Measurements from ENCODE around the gene CCIN.

The CCIN gene

DNA sequence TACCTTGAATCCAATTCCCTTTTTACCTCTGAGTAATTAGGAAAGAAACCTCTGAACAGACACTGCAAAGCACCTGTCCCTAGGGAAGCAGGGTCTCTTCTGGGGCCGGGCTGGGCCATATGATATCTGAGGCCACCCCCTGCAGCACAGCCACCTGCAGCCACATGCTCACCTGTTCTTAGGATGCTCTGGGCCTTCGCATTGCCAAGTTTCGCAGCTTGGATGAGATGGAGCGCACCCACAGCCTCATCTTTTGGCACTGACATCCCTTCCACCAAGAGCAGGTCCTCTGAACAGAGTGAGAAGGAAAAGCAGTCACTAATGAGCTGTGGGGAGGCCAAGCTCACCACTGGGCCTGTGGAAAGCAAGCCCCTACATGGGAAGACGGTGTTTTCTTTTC is 48.8 kb downstream of the CCIN start:
- no peak for DNase-seq (ENCODE audit: low read depth)
- H3K4me3 ChIP-seq (ENCODE audit: low read length): no peak overlapping the region

GRCh38 chr9:36218411-36218901 is 49.3 kb downstream of the CCIN start:
- DNase-seq (ENCODE audit: low read depth): no peak
- TF ChIP-seq, protein P1, sequence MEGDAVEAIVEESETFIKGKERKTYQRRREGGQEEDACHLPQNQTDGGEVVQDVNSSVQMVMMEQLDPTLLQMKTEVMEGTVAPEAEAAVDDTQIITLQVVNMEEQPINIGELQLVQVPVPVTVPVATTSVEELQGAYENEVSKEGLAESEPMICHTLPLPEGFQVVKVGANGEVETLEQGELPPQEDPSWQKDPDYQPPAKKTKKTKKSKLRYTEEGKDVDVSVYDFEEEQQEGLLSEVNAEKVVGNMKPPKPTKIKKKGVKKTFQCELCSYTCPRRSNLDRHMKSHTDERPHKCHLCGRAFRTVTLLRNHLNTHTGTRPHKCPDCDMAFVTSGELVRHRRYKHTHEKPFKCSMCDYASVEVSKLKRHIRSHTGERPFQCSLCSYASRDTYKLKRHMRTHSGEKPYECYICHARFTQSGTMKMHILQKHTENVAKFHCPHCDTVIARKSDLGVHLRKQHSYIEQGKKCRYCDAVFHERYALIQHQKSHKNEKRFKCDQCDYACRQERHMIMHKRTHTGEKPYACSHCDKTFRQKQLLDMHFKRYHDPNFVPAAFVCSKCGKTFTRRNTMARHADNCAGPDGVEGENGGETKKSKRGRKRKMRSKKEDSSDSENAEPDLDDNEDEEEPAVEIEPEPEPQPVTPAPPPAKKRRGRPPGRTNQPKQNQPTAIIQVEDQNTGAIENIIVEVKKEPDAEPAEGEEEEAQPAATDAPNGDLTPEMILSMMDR (conservative IDR thresholded peaks at IDR 0.05; ENCODE audit: low read length): no peak
- H3K4me3 ChIP-seq (ENCODE audit: low read length): no peak overlapping the region

More for the DNA sequence above, 48.8 kb downstream of the CCIN start:
- TF ChIP-seq, protein P1 (conservative IDR thresholded peaks at IDR 0.05; ENCODE audit: low read length): no peak
